ES-I3 (cell line): ENCODE measurements around the gene ATF5.
"Not testable (repeated sequence)": the region's sequence is repeated elsewhere in the genome, so short reads cannot be mapped to it uniquely, and the experiment has no call there.

ENCODE experiments used
- H3K36me3 ChIP-seq: 2 replicates; pipeline ENCODE4 v1.6.1; 2013; ENCODE audit warnings: mild to moderate bottlenecking, low read length, control low read depth, moderate library complexity; ENCODE audit not compliant: insufficient read depth
- H3K4me1 ChIP-seq: 2 replicates; pipeline ENCODE4 v1.6.1; 2013; ENCODE audit warnings: mild to moderate bottlenecking, control low read depth, low read length; ENCODE audit not compliant: insufficient read depth
- H3K9ac ChIP-seq: 2 replicates; pipeline ENCODE4 v1.6.1; 2013; ENCODE audit warnings: low read depth, mild to moderate bottlenecking, low read length, moderate library complexity
- H3K9me3 ChIP-seq: 2 replicates; pipeline ENCODE4 v1.6.1; 2013; ENCODE audit warnings: mild to moderate bottlenecking, low read length, moderate library complexity; ENCODE audit not compliant: control insufficient read depth, insufficient read depth

Gene ATF5

DNA sequence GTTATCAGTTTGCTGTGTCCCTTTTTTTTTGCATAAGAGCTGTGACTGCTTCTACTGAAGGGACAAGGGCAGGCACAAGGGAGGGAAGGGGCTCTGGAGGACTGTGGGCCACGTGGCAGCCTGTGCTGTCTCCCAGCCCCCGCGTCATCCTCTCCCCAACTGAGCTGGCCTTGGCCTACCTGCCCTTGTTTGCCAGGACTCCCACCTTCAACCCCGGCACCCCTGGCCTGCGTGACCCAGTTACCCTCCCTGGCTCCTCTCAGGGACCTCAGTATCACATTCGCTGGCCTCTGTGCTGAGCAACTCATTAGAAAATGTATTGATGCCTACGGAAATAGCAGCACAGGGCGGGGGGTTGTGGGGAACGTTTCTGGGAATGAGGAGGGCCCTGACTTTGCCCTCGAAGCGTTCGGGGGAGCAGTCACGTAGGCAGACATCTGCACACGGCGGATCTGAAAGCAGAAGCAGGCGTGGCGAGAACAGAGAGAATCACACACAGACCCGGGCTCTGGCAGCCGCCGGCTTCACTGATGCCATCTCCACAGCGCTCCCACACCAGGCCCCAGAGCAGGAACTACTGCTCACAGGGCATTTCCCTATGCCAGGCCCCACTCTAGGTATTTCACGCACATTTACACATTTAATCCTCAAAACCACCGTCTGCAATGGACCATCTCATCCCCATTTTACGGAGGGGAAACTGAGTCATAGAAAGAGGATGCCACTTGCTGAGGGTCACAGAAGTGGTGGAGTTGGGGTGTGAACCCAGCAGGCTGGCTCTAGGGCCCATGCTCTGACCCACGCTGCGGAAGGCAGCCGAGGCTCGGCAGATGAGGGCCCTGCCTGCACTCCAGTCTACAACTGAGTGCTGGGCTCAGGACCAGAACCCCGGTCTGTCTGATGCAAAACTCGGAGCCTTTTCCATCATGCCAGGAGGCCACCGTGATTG lies 5.7 kb upstream of the ATF5 start:
- Histone ChIP-seq H3K4me1 (no peaks in the 10 kb centered on the region), H3K9me3 (no peaks in the 10 kb centered on the region), H3K9ac (no peak overlapping the region), H3K36me3 (peaks cover 19% of the 10 kb centered on the region)

- H3K9ac ChIP-seq: peak overlapping the region; percentile 14; the same call in 1 of the 2 replicates
- H3K4me1 ChIP-seq: no peaks in the 10 kb centered on the region
- peaks cover 19% of the 10 kb centered on the region for H3K36me3 ChIP-seq
Measured at GRCh38 chr19:49924004-49924880, 4.8 kb upstream of the ATF5 start.

GRCh38 chr19:49924881-49925210 lies 4.2 kb upstream of the ATF5 start:
- H3K9me3 ChIP-seq, H3K4me1 ChIP-seq: not testable (repeated sequence)
- Histone ChIP-seq H3K36me3 (peaks cover 19% of the 10 kb centered on the region), H3K9ac (peak overlapping the region; percentile 14; the same call in 1 of the 2 replicates)

More at GRCh38 chr19:49924004-49924880, 4.8 kb upstream of the ATF5 start:
- no peaks in the 10 kb centered on the region for H3K9me3 ChIP-seq

- Histone ChIP-seq H3K36me3 (peaks cover 18% of the 10 kb centered on the region), H3K4me1 (no peaks in the 10 kb centered on the region), H3K9ac (no peak overlapping the region), H3K9me3 (no peaks in the 10 kb centered on the region)
Measured at GRCh38 chr19:49925486-49925885, 3.5 kb upstream of the ATF5 start.

- no peak overlapping the region for H3K9ac ChIP-seq
- H3K9me3 ChIP-seq: no peaks in the 10 kb centered on the region
- peaks cover 16% of the 10 kb centered on the region for H3K36me3 ChIP-seq
- no peaks in the 10 kb centered on the region for H3K4me1 ChIP-seq
Measured at GRCh38 chr19:49926515-49926914, 2.5 kb upstream of the ATF5 start.

GRCh38 chr19:49927526-49928264 lies 1.3 kb upstream of the ATF5 start:
- no peak overlapping the region for H3K9ac ChIP-seq
- H3K36me3 ChIP-seq: peaks cover 16% of the 10 kb centered on the region
- H3K4me1 ChIP-seq: no peaks in the 10 kb centered on the region
- H3K9me3 ChIP-seq: no peaks in the 10 kb centered on the region

GRCh38 chr19:49929611-49930482 lies 842 bp downstream of the ATF5 start:
- Histone ChIP-seq H3K9ac (peak overlapping the region; percentile 93), H3K4me1 (no peaks in the 10 kb centered on the region; the same call in 1 of the 2 replicates), H3K36me3 (peaks cover 16% of the 10 kb centered on the region), H3K9me3 (no peaks in the 10 kb centered on the region)

- H3K4me1 ChIP-seq: no peaks in the 10 kb centered on the region; the same call in 1 of the 2 replicates
- H3K36me3 ChIP-seq: peaks cover 13% of the 10 kb centered on the region
- peak overlapping the region; percentile 93 for H3K9ac ChIP-seq
- no peaks in the 10 kb centered on the region for H3K9me3 ChIP-seq
Measured at GRCh38 chr19:49930483-49931011, 1.5 kb downstream of the ATF5 start.

GRCh38 chr19:49931293-49932040 lies 2.5 kb downstream of the ATF5 start:
- no peaks in the 10 kb centered on the region for H3K9me3 ChIP-seq
- no peaks in the 10 kb centered on the region; the same call in 1 of the 2 replicates for H3K4me1 ChIP-seq
- H3K9ac ChIP-seq: no peak overlapping the region
- H3K36me3 ChIP-seq: peaks cover 9% of the 10 kb centered on the region

DNA sequence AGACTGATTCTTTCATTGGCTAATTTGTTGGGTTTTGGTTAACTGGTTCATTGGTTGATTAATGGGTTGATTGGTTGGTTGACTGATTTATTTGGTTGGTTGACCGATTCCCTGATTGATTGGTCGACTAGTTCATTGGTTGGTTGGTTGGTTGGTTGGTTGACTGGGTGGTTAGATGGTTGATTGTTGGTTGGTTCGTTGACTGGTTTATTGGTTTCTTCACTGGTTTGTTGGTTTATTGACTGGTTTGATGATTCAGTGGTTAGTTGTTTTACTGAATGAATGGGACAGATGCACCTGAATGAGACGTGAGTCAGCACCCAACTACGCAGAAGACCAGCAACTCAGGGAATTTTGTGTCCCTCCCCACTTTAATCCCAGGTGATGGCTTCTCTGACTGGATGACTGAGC lies 3.0 kb downstream of the ATF5 start:
- Histone ChIP-seq H3K9me3 (no peaks in the 10 kb centered on the region), H3K9ac (no peak overlapping the region), H3K36me3 (peaks cover 4% of the 10 kb centered on the region), H3K4me1 (no peaks in the 10 kb centered on the region; the same call in 1 of the 2 replicates)

DNA sequence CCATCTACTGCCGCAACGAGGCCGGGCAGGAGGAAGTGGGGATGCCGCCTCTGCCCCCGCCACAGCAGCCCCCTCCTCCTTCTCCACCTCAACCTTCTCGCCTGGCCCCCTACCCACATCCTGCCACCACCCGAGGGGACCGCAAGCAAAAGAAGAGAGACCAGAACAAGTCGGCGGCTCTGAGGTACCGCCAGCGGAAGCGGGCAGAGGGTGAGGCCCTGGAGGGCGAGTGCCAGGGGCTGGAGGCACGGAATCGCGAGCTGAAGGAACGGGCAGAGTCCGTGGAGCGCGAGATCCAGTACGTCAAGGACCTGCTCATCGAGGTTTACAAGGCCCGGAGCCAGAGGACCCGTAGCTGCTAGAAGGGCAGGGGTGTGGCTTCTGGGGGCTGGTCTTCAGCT lies 3.7 kb downstream of the ATF5 start:
- Histone ChIP-seq H3K4me1 (no peaks in the 10 kb centered on the region; the same call in 1 of the 2 replicates), H3K9me3 (no peaks in the 10 kb centered on the region), H3K9ac (no peak overlapping the region), H3K36me3 (no peaks in the 10 kb centered on the region)

- Histone ChIP-seq H3K36me3 (no peaks in the 10 kb centered on the region), H3K9ac (no peak overlapping the region), H3K4me1 (no peaks in the 10 kb centered on the region; the same call in 1 of the 2 replicates), H3K9me3 (no peaks in the 10 kb centered on the region)
Measured at GRCh38 chr19:49933643-49934042, 4.6 kb downstream of the ATF5 start.
